HEK293 (cell line): Measurements from ENCODE around the gene CTDNEP1.

Experiments
- KLF8 ChIP-seq: fragments of 450-650 bp; formaldehyde crosslinking; IDR thresholded peaks from 2 replicates; pipeline ENCODE4 v1.5.1; 2016; ENCODE audit warnings: missing biosample characterization, missing genetic modification characterization
- MEIS1 ChIP-seq: sonication (generic); formaldehyde crosslinking; IDR thresholded peaks from 2 replicates; pipeline ENCODE4 v1.8.1; 2022; ENCODE audit warnings: missing genetic modification reagents, mild to moderate bottlenecking, borderline replicate concordance
- MZF1 ChIP-seq: fragments of 450-650 bp; formaldehyde crosslinking; IDR thresholded peaks from 2 replicates; pipeline ENCODE4 v1.5.1; 2017; ENCODE audit warnings: missing biosample characterization, missing genetic modification characterization, borderline replicate concordance
- OSR2 ChIP-seq: fragments of 450-650 bp; formaldehyde crosslinking; IDR thresholded peaks from 2 replicates; pipeline ENCODE4 v1.5.1; 2016; ENCODE audit warnings: missing biosample characterization, missing genetic modification characterization
- SP2 ChIP-seq: fragments of 450-650 bp; formaldehyde crosslinking; IDR thresholded peaks from 2 replicates; pipeline ENCODE4 v1.5.1; 2016; ENCODE audit warnings: missing biosample characterization, missing genetic modification characterization
- ZBTB17 ChIP-seq: fragments of 450-650 bp; formaldehyde crosslinking; IDR thresholded peaks from 2 replicates; pipeline ENCODE4 v1.5.1; 2016; ENCODE audit warnings: missing biosample characterization, missing genetic modification characterization
- ZFHX2 ChIP-seq: fragments of 450-650 bp; formaldehyde crosslinking; conservative IDR thresholded peaks from 2 replicates; pipeline ENCODE4 v1.5.1; 2016; ENCODE audit warnings: missing biosample characterization, missing genetic modification characterization
- ZFP3 ChIP-seq: fragments of 450-650 bp; formaldehyde crosslinking; IDR thresholded peaks from 2 replicates; pipeline ENCODE4 v1.5.1; 2016; ENCODE audit warnings: low read depth, missing biosample characterization, missing genetic modification characterization
- ZNF138 ChIP-seq: fragments of 450-650 bp; formaldehyde crosslinking; IDR thresholded peaks from 2 replicates; pipeline ENCODE4 v1.5.1; 2016; ENCODE audit warnings: missing biosample characterization, missing genetic modification characterization, borderline replicate concordance
- ZNF350 ChIP-seq: fragments of 450-650 bp; formaldehyde crosslinking; IDR thresholded peaks from 2 replicates; pipeline ENCODE4 v1.5.0; 2017; ENCODE audit warnings: missing biosample characterization, mild to moderate bottlenecking, missing genetic modification characterization
- ZNF514 ChIP-seq: fragments of 450-650 bp; formaldehyde crosslinking; IDR thresholded peaks from 2 replicates; pipeline ENCODE4 v1.5.1; 2016; ENCODE audit warnings: missing biosample characterization, missing genetic modification characterization
- ZNF548 ChIP-seq: fragments of 450-650 bp; formaldehyde crosslinking; IDR thresholded peaks from 2 replicates; pipeline ENCODE4 v1.5.1; 2016; ENCODE audit warnings: missing biosample characterization, missing genetic modification characterization
- ZNF596 ChIP-seq: fragments of 450-650 bp; IDR thresholded peaks from 2 replicates; pipeline ENCODE4 v1.5.0; 2018; ENCODE audit warnings: missing biosample characterization, mild to moderate bottlenecking, missing genetic modification characterization, moderate library complexity
- ZNF623 ChIP-seq: fragments of 450-650 bp; formaldehyde crosslinking; IDR thresholded peaks from 2 replicates; pipeline ENCODE4 v1.5.1; 2016; ENCODE audit warnings: missing biosample characterization, missing genetic modification characterization
- ZNF654 ChIP-seq: fragments of 450-650 bp; formaldehyde crosslinking; IDR thresholded peaks from 2 replicates; pipeline ENCODE4 v1.5.1; 2016; ENCODE audit warnings: low read depth, missing biosample characterization, missing genetic modification characterization
- ZNF664 ChIP-seq: fragments of 450-650 bp; formaldehyde crosslinking; IDR thresholded peaks from 2 replicates; pipeline ENCODE4 v1.5.1; 2016; ENCODE audit warnings: missing biosample characterization, missing genetic modification characterization
- ZNF777 ChIP-seq: fragments of 450-650 bp; formaldehyde crosslinking; IDR thresholded peaks from 2 replicates; pipeline ENCODE4 v1.5.1; 2017; ENCODE audit warnings: missing biosample characterization, missing genetic modification characterization, borderline replicate concordance
- ZNF837 ChIP-seq: fragments of 450-650 bp; formaldehyde crosslinking; IDR thresholded peaks from 2 replicates; pipeline ENCODE4 v1.5.1; 2016; ENCODE audit warnings: missing biosample characterization, missing genetic modification characterization
- ZSCAN16 ChIP-seq: fragments of 450-650 bp; formaldehyde crosslinking; IDR thresholded peaks from 2 replicates; pipeline ENCODE4 v1.5.1; 2016; ENCODE audit warnings: missing biosample characterization, missing genetic modification characterization
- TF ChIP-seq, protein P1 (sequence below): fragments of 450-650 bp; formaldehyde crosslinking; conservative IDR thresholded peaks from 2 replicates; pipeline ENCODE4 v1.5.1; 2016; ENCODE audit warnings: low read depth, missing biosample characterization, missing genetic modification characterization
- TF ChIP-seq, protein P2 (sequence below): IDR thresholded peaks from 2 replicates; pipeline ENCODE4 v1.6.1; 2011; ENCODE audit warnings: mild to moderate bottlenecking, low read depth, low read length, borderline replicate concordance
- TF ChIP-seq, protein P3 (sequence below): fragments of 450-650 bp; formaldehyde crosslinking; IDR thresholded peaks from 2 replicates; pipeline ENCODE4 v1.5.1; 2016; ENCODE audit warnings: missing biosample characterization, missing genetic modification characterization
- TF ChIP-seq, protein P4 (sequence below): fragments of 450-650 bp; formaldehyde crosslinking; IDR thresholded peaks from 2 replicates; pipeline ENCODE4 v1.5.1; 2016; ENCODE audit warnings: missing biosample characterization, missing genetic modification characterization, borderline replicate concordance
- TF ChIP-seq, protein P5 (sequence below): fragments of 450-650 bp; formaldehyde crosslinking; IDR thresholded peaks from 2 replicates; pipeline ENCODE4 v1.5.1; 2016; ENCODE audit warnings: missing biosample characterization, missing genetic modification characterization, low read depth
- TF ChIP-seq, protein P6 (sequence below): sonication (generic); formaldehyde crosslinking; IDR thresholded peaks from 2 replicates; pipeline ENCODE4 v1.8.1; 2022; ENCODE audit warnings: mild to moderate bottlenecking, moderate library complexity, missing genetic modification reagents
- TF ChIP-seq, protein P7 (sequence below): fragments of 450-650 bp; formaldehyde crosslinking; IDR thresholded peaks from 2 replicates; pipeline ENCODE4 v1.5.1; 2016; ENCODE audit warnings: missing biosample characterization, missing genetic modification characterization

Gene CTDNEP1

DNA sequence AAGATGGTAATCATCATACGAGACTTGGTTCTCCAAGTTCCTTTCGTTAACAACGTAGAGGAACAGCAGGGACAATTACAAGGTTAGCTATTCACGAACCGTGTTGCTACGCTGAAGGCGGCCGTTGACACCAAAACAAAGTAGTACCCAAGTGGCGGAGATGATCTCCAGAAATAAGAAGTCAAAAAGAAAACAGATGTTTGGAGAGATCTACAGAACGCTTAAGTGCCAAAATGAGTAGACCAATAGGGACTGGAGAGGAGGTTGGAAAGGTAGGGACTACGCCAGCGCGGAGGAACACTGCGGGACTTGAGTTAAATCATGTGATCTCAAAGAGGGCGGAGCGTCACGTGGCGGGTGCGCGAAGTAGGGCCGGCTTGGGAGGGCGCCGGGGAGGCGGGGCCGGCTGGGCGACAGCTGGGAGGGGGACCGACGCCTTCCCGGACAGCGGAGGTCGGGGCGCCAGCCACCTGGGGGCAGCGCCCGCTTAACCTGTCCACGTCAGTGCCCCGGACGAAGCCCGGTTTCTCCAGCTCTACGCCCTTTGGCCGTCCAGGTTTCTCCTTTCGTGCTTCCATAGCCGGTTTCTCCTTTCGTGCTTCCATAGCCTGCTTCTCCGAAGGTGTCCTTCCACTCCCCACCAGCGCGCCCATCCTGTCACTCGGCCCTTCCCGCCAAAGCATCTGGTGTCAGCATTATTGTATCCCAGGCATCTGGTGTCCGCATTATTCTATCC is 8.6 kb downstream of the CTDNEP1 start (continued):
- TF ChIP-seq, protein P1, sequence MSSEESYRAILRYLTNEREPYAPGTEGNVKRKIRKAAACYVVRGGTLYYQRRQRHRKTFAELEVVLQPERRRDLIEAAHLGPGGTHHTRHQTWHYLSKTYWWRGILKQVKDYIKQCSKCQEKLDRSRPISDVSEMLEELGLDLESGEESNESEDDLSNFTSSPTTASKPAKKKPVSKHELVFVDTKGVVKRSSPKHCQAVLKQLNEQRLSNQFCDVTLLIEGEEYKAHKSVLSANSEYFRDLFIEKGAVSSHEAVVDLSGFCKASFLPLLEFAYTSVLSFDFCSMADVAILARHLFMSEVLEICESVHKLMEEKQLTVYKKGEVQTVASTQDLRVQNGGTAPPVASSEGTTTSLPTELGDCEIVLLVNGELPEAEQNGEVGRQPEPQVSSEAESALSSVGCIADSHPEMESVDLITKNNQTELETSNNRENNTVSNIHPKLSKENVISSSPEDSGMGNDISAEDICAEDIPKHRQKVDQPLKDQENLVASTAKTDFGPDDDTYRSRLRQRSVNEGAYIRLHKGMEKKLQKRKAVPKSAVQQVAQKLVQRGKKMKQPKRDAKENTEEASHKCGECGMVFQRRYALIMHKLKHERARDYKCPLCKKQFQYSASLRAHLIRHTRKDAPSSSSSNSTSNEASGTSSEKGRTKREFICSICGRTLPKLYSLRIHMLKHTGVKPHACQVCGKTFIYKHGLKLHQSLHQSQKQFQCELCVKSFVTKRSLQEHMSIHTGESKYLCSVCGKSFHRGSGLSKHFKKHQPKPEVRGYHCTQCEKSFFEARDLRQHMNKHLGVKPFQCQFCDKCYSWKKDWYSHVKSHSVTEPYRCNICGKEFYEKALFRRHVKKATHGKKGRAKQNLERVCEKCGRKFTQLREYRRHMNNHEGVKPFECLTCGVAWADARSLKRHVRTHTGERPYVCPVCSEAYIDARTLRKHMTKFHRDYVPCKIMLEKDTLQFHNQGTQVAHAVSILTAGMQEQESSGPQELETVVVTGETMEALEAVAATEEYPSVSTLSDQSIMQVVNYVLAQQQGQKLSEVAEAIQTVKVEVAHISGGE, result peak; percentile 57; the same call in 1 of the 2 replicates
- TF ChIP-seq OSR2 (peak; percentile 67), ZFP3 (tag by site-specific recombination) (no peak), ZNF548 (tag by site-specific recombination) (no peak), ZFHX2 (tag by site-specific recombination) (peak; percentile 90), MEIS1 (CRISPR knock-in tag) (no peak), SP2 (tag by site-specific recombination) (peak; percentile 95), ZNF664 (tag by site-specific recombination) (peak; percentile 89), ZNF777 (tag by site-specific recombination) (no peak), MZF1 (no peak), ZNF596 (tag by site-specific recombination) (no peak), ZNF138 (tag by site-specific recombination) (no peak), ZNF654 (tag by site-specific recombination) (0 out of 2 replicates have a peak, but pooled peaks have one; percentile 9), KLF8 (tag by site-specific recombination) (peak; percentile 100), ZSCAN16 (tag by site-specific recombination) (no peak; the same call in 1 of the 2 replicates), ZBTB17 (tag by site-specific recombination) (peak; percentile 74), ZNF350 (tag by site-specific recombination) (no peak), ZNF623 (peak; percentile 56; the same call in 1 of the 2 replicates), ZNF514 (tag by site-specific recombination) (no peak), ZNF837 (peak; percentile 56; the same call in 1 of the 2 replicates)
- TF ChIP-seq, protein P2, sequence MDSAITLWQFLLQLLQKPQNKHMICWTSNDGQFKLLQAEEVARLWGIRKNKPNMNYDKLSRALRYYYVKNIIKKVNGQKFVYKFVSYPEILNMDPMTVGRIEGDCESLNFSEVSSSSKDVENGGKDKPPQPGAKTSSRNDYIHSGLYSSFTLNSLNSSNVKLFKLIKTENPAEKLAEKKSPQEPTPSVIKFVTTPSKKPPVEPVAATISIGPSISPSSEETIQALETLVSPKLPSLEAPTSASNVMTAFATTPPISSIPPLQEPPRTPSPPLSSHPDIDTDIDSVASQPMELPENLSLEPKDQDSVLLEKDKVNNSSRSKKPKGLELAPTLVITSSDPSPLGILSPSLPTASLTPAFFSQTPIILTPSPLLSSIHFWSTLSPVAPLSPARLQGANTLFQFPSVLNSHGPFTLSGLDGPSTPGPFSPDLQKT, result no peak
- TF ChIP-seq, protein P3, sequence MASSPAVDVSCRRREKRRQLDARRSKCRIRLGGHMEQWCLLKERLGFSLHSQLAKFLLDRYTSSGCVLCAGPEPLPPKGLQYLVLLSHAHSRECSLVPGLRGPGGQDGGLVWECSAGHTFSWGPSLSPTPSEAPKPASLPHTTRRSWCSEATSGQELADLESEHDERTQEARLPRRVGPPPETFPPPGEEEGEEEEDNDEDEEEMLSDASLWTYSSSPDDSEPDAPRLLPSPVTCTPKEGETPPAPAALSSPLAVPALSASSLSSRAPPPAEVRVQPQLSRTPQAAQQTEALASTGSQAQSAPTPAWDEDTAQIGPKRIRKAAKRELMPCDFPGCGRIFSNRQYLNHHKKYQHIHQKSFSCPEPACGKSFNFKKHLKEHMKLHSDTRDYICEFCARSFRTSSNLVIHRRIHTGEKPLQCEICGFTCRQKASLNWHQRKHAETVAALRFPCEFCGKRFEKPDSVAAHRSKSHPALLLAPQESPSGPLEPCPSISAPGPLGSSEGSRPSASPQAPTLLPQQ (tag by site-specific recombination), result peak; percentile 70; the same call in 1 of the 2 replicates
- TF ChIP-seq, protein P4, sequence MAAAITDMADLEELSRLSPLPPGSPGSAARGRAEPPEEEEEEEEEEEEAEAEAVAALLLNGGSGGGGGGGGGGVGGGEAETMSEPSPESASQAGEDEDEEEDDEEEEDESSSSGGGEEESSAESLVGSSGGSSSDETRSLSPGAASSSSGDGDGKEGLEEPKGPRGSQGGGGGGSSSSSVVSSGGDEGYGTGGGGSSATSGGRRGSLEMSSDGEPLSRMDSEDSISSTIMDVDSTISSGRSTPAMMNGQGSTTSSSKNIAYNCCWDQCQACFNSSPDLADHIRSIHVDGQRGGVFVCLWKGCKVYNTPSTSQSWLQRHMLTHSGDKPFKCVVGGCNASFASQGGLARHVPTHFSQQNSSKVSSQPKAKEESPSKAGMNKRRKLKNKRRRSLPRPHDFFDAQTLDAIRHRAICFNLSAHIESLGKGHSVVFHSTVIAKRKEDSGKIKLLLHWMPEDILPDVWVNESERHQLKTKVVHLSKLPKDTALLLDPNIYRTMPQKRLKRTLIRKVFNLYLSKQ (tag by site-specific recombination), result no peak
- TF ChIP-seq, protein P5, sequence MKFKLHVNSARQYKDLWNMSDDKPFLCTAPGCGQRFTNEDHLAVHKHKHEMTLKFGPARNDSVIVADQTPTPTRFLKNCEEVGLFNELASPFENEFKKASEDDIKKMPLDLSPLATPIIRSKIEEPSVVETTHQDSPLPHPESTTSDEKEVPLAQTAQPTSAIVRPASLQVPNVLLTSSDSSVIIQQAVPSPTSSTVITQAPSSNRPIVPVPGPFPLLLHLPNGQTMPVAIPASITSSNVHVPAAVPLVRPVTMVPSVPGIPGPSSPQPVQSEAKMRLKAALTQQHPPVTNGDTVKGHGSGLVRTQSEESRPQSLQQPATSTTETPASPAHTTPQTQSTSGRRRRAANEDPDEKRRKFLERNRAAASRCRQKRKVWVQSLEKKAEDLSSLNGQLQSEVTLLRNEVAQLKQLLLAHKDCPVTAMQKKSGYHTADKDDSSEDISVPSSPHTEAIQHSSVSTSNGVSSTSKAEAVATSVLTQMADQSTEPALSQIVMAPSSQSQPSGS (tag by site-specific recombination), result peak; percentile 75; the same call in 1 of the 2 replicates
- TF ChIP-seq, protein P6, sequence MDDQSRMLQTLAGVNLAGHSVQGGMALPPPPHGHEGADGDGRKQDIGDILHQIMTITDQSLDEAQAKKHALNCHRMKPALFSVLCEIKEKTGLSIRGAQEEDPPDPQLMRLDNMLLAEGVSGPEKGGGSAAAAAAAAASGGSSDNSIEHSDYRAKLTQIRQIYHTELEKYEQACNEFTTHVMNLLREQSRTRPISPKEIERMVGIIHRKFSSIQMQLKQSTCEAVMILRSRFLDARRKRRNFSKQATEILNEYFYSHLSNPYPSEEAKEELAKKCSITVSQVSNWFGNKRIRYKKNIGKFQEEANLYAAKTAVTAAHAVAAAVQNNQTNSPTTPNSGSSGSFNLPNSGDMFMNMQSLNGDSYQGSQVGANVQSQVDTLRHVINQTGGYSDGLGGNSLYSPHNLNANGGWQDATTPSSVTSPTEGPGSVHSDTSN (CRISPR knock-in tag), result no peak
- TF ChIP-seq, protein P7, sequence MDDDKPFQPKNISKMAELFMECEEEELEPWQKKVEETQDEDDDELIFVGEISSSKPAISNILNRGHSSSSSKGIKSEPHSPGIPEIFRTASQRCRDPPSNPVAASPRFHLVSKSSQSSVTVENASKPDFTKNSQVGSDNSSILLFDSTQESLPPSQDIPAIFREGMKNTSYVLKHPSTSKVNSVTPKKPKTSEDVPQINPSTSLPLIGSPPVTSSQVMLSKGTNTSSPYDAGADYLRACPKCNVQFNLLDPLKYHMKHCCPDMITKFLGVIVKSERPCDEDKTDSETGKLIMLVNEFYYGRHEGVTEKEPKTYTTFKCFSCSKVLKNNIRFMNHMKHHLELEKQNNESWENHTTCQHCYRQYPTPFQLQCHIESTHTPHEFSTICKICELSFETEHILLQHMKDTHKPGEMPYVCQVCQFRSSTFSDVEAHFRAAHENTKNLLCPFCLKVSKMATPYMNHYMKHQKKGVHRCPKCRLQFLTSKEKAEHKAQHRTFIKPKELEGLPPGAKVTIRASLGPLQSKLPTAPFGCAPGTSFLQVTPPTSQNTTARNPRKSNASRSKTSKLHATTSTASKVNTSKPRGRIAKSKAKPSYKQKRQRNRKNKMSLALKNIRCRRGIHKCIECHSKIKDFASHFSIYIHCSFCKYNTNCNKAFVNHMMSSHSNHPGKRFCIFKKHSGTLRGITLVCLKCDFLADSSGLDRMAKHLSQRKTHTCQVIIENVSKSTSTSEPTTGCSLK (tag by site-specific recombination), result no peak
